ENCODE measurements around the gene SPDYE2.
"Not testable (repeated sequence)": the region's sequence is repeated elsewhere in the genome, so short reads cannot be mapped to it uniquely, and the experiment has no call there.

Gene SPDYE2

DNA sequence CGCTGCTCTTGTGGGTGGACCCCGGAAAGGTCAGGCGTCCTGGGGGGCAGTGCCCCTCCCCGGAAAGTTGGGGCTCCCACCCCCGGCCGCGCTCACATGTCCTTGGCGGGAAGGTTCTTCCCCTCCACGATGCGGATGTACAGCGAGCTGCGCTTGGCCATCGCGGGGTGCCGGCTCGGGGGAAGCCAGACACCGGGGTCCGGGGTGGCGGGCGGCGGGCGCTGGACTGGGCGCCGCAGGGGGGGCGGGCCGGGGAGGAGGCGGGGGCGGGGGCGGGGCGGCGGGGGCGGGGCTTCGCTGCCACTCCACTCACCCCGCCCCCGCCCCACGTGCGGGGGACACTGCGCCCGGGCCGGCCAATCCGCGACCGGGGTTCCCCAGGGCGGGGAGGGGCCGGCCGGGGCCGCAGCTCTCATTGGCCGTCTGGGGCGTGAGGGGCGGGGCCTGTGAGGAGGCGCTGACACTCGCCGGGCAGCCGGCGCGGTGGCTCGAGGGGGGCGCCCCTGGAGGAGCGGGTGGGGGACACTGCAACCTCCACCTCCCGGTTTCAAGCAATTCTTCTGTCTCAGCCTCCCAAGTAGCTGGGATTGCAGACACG lies 33.4 kb upstream of the SPDYE2 start, which contains the start of gene RASA4B:
TSS of gene RASA4B (minus strand) at position 228 of the 598 bp plus-strand sequence. CDS start at position 161, 67 bp downstream.
- not testable (repeated sequence) for H3K9ac ChIP-seq (ENCODE audit: low read length); H3K9me3 ChIP-seq (ENCODE audit: control insufficient read depth, low read length); H3K4me3 ChIP-seq (ENCODE audit: low read length); H3K27me3 ChIP-seq (ENCODE audit: control insufficient read depth, insufficient read depth, low read length); H3K36me3 ChIP-seq (ENCODE audit: control insufficient read depth, insufficient read depth, low read length); H3K4me1 ChIP-seq (ENCODE audit: control insufficient read depth, insufficient read depth, low read length)

- H3K4me3 ChIP-seq (ENCODE audit: low read length); H3K27me3 ChIP-seq (ENCODE audit: control insufficient read depth, insufficient read depth, low read length); H3K36me3 ChIP-seq (ENCODE audit: control insufficient read depth, insufficient read depth, low read length); H3K9me3 ChIP-seq (ENCODE audit: control insufficient read depth, low read length); H3K9ac ChIP-seq (ENCODE audit: low read length); H3K4me1 ChIP-seq (ENCODE audit: control insufficient read depth, insufficient read depth, low read length): not testable (repeated sequence)
Measured at GRCh38 chr7:102520797-102521196, 30.2 kb upstream of the SPDYE2 start.

DNA sequence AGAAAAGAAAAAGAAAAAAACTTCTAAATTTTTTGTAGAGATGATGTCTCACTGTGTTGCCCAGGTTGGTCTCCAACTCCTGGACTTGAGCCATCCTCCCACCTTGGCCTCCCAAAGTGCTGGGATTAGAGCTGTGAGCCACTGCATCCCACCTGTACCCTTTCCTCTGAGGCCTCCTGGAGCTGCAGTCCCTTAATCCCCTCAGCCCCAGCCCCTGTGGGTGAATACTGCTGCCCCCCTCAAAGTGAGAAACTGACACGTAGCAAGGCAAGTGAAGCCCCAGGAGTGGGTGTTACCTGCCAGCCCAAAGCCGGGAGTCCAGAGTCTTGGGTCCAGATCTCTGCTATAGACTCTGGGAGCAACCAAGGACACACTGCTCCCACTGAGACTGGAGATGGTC lies 26.2 kb upstream of the SPDYE2 start:
- not testable (repeated sequence) for H3K4me1 ChIP-seq (ENCODE audit: control insufficient read depth, insufficient read depth, low read length); H3K4me3 ChIP-seq (ENCODE audit: low read length); H3K36me3 ChIP-seq (ENCODE audit: control insufficient read depth, insufficient read depth, low read length); H3K9me3 ChIP-seq (ENCODE audit: control insufficient read depth, low read length); H3K9ac ChIP-seq (ENCODE audit: low read length); H3K27me3 ChIP-seq (ENCODE audit: control insufficient read depth, insufficient read depth, low read length)

DNA sequence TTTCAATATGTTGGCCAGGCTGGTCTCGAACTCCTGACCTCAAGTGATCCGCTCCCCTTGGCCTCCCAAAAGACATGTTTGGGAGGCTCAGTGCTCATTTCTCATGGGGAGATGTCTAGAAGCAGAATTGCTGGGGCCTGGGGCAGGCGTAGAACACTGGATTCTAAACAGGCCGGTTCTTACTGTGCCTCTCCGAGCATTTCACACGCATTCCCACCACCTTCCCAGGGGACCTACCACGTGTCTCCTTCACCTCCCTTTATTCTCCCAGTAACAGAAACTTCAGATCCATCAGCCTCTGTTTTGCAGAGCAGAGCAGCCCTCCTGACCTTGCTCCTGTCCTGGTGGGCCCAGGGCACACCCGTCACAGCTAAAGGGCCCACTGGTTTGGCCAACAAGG lies 23.8 kb upstream of the SPDYE2 start:
- H3K36me3 ChIP-seq (ENCODE audit: control insufficient read depth, insufficient read depth, low read length); H3K9me3 ChIP-seq (ENCODE audit: control insufficient read depth, low read length); H3K4me3 ChIP-seq (ENCODE audit: low read length); H3K27me3 ChIP-seq (ENCODE audit: control insufficient read depth, insufficient read depth, low read length); H3K4me1 ChIP-seq (ENCODE audit: control insufficient read depth, insufficient read depth, low read length); H3K9ac ChIP-seq (ENCODE audit: low read length): not testable (repeated sequence)

DNA sequence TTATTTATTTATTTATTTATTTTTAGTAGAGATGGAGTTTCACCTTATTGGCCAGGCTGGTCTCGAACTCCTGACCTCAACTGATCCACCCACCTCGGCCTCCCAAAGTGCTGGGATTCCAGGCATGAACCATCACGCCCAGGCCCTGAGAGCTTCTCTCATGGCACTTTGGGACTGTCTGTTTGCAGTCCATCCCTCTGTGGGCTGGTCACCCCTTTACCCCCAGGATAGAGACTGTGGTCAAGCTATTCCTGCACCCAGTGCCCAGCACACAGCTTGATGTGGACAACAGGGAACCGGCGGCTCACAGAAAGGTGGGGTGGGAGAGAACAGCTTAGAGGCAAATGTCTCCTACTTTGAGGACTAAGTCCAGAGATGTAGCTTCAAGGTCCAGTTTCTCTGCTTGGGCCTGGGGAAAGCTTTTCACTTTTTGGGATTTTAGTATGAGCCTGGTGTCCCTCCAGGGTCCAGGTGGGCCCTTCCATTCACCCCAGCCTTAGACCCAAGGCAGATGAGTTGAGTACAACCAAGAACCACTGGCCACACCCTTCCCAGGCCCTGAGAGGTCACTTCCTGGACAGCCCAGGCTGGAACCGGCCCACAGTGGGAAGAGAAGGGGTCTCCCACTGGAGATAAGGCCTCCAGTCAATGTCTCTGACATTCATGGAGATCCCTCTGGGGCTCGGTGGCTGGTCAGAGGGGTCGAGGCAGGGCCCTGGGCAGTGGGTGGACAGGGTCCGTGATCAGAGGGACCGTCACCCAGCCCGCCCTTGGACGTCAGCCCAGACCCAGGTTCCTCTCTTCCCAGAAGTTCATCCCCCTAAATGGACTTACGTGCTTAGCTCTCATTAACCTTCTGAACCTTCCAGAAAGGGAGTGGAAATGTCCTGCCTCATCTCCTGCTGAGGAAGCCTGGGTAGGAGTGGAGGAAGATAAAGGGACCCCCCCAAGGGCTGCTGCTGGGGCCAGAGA lies 22.9 kb upstream of the SPDYE2 start:
- H3K27me3 ChIP-seq (ENCODE audit: control insufficient read depth, insufficient read depth, low read length); H3K9ac ChIP-seq (ENCODE audit: low read length); H3K4me1 ChIP-seq (ENCODE audit: control insufficient read depth, insufficient read depth, low read length); H3K36me3 ChIP-seq (ENCODE audit: control insufficient read depth, insufficient read depth, low read length); H3K4me3 ChIP-seq (ENCODE audit: low read length); H3K9me3 ChIP-seq (ENCODE audit: control insufficient read depth, low read length): not testable (repeated sequence)

DNA sequence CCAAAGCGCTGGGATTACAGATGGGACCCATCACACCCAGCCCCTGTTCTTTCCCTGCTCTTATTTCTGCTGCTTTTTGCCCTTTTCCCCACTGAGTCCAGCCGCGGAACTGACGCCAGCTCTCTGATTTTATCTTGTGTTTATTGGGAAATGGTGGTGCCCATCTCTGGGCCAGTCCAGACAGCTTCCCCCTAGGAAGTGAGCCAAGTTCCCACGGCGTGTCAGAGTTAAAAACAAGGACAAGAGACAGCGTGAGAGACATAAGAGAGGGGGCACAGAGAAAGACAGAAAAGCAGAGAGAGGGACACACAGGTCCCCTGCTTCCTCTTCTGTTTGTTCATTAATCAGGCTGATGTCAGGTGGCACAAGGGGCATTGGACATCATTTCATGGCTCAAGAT lies 19.4 kb upstream of the SPDYE2 start:
- not testable (repeated sequence) for H3K36me3 ChIP-seq (ENCODE audit: control insufficient read depth, insufficient read depth, low read length); H3K4me3 ChIP-seq (ENCODE audit: low read length); H3K27me3 ChIP-seq (ENCODE audit: control insufficient read depth, insufficient read depth, low read length); H3K4me1 ChIP-seq (ENCODE audit: control insufficient read depth, insufficient read depth, low read length); H3K9me3 ChIP-seq (ENCODE audit: control insufficient read depth, low read length); H3K9ac ChIP-seq (ENCODE audit: low read length)

GRCh38 chr7:102532127-102532526 lies 18.9 kb upstream of the SPDYE2 start:
- H3K27me3 ChIP-seq (ENCODE audit: control insufficient read depth, insufficient read depth, low read length); H3K4me1 ChIP-seq (ENCODE audit: control insufficient read depth, insufficient read depth, low read length); H3K9ac ChIP-seq (ENCODE audit: low read length); H3K4me3 ChIP-seq (ENCODE audit: low read length); H3K36me3 ChIP-seq (ENCODE audit: control insufficient read depth, insufficient read depth, low read length); H3K9me3 ChIP-seq (ENCODE audit: control insufficient read depth, low read length): not testable (repeated sequence)

DNA sequence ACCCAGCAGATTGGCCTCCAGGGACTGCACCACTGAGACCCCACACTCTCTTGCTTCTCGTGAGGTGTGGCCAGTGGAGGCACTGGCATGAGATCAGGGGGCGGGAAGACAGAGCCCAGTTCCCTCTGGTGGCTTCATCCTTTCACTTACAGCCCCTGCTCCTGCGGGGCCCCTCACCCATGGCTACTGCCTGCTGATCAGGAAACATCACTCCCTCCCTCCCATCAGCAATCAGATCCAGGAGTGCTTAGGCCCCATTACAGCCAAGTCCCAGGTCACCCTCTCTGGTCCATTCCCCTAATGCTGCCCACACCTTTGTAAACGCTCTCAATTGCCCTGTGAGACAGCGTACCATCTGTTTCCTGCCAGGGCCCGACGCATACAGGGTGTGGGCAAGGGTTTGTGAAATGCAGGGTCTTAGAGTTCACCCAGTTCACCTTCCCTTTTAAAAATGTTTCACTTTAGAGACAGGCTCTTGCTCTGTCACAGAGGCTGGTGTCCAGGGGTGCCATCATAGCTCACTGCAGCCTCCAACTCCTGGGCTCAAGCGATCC lies 15.9 kb upstream of the SPDYE2 start:
- H3K9me3 ChIP-seq (ENCODE audit: control insufficient read depth, low read length); H3K4me1 ChIP-seq (ENCODE audit: control insufficient read depth, insufficient read depth, low read length); H3K4me3 ChIP-seq (ENCODE audit: low read length); H3K36me3 ChIP-seq (ENCODE audit: control insufficient read depth, insufficient read depth, low read length); H3K27me3 ChIP-seq (ENCODE audit: control insufficient read depth, insufficient read depth, low read length); H3K9ac ChIP-seq (ENCODE audit: low read length): not testable (repeated sequence)

DNA sequence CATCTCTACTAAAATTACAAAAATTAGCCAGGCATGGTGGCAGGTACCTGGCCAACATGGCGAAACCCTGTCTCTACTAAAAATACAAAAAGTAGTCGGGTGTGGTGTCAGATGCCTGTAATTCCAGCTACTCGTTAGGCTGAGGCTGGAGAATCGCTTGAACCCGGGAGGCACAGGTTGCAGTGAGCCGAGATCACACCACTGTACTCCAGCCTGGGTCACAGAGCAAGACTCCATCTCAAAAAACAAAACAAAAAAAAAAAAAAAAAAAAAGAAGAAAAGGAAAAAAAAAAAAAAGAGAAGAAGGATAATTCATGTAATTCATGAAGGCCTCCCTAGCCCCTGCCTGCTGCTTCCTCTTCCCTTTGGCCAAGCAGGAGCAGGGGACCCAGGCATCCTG lies 10.4 kb upstream of the SPDYE2 start:
- not testable (repeated sequence) for H3K36me3 ChIP-seq (ENCODE audit: control insufficient read depth, insufficient read depth, low read length); H3K27me3 ChIP-seq (ENCODE audit: control insufficient read depth, insufficient read depth, low read length); H3K4me3 ChIP-seq (ENCODE audit: low read length); H3K9me3 ChIP-seq (ENCODE audit: control insufficient read depth, low read length); H3K4me1 ChIP-seq (ENCODE audit: control insufficient read depth, insufficient read depth, low read length); H3K9ac ChIP-seq (ENCODE audit: low read length)

DNA sequence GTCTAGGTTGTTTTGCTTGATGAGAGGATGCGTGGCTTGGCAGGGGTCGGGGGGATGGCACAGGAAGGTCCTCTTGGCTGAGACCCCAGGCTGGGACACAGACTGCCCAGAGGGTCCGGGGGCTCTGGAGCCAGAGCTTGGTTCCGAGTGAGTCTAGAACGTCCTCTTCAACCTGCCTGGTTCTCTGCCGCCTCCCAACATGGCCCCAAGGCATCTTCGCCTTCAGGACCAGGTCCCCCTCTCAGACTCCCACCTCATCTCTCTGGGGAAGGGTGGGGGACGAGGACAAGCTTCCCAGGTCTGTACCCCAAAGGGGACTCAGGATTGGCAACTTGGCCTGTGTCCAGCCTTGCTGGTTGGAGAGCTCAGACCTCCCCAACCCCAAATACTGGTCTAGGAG lies 8.9 kb upstream of the SPDYE2 start:
- not testable (repeated sequence) for H3K4me1 ChIP-seq (ENCODE audit: control insufficient read depth, insufficient read depth, low read length); H3K9me3 ChIP-seq (ENCODE audit: control insufficient read depth, low read length); H3K4me3 ChIP-seq (ENCODE audit: low read length); H3K9ac ChIP-seq (ENCODE audit: low read length); H3K36me3 ChIP-seq (ENCODE audit: control insufficient read depth, insufficient read depth, low read length); H3K27me3 ChIP-seq (ENCODE audit: control insufficient read depth, insufficient read depth, low read length)

DNA sequence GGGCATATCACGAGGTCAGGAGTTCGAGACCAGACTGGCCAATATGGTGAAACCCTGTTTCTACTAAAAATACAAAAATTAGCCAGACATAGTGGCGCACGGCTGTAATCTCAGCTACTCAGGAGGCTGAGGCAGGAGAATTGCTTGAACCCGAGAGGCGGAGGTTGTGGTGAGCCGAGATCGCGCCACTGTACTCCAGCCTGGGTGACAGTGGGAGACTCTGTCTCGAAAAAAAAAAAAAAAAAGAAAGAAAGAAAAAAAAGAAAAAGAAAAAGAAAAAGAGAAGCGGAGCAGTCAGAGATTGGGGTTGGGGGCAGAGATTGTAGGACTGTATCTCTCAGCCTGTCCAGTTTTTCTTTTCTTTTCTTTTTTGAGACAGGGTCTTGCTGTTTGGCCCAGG lies 8.3 kb upstream of the SPDYE2 start:
- H3K36me3 ChIP-seq (ENCODE audit: control insufficient read depth, insufficient read depth, low read length); H3K27me3 ChIP-seq (ENCODE audit: control insufficient read depth, insufficient read depth, low read length); H3K9ac ChIP-seq (ENCODE audit: low read length); H3K4me1 ChIP-seq (ENCODE audit: control insufficient read depth, insufficient read depth, low read length); H3K4me3 ChIP-seq (ENCODE audit: low read length); H3K9me3 ChIP-seq (ENCODE audit: control insufficient read depth, low read length): not testable (repeated sequence)

- not testable (repeated sequence) for H3K4me3 ChIP-seq (ENCODE audit: low read length); H3K36me3 ChIP-seq (ENCODE audit: control insufficient read depth, insufficient read depth, low read length); H3K4me1 ChIP-seq (ENCODE audit: control insufficient read depth, insufficient read depth, low read length); H3K9me3 ChIP-seq (ENCODE audit: control insufficient read depth, low read length); H3K27me3 ChIP-seq (ENCODE audit: control insufficient read depth, insufficient read depth, low read length); H3K9ac ChIP-seq (ENCODE audit: low read length)
Measured at GRCh38 chr7:102543596-102543995, 7.4 kb upstream of the SPDYE2 start, which contains the start of gene UPK3BL2. Gene UPK3BL2 (minus strand): TSS chr7:102543696. CDS start chr7:102543636, 60 bp downstream.
